22Rv1 (cell line): ENCODE results near the gene AMIGO2.

Experiments used
- ZFX ChIP-seq: fragments of 450-650 bp; IDR thresholded peaks from 2 replicates; pipeline ENCODE4 v1.6.1; 2017; ENCODE audit warnings: antibody characterized with exemption, borderline replicate concordance
- TF ChIP-seq, protein P1 (sequence below): fragments of 450-650 bp; IDR thresholded peaks from 2 replicates; pipeline ENCODE4 v1.5.1; 2017; ENCODE audit warnings: mild to moderate bottlenecking

DNA sequence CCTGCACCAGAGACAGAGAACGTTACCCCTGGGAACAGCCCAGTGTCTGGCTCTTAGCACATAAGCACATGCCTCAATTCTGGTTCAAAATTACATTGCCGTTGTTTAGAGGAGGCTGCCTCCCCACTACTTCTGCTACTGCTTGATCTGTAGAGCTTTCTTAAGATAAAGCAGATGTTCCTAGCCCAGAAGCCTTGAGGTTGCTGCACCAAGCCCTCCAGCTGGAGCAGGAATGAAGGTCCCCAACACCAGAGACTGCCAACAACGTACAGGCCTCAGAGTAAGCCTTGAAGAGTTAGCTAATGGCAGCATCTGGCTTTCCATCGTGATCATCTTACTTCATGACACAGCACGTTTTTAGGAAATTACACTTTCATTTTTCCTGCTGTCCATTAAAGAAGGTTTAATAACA, 34.7 kb upstream of the AMIGO2 start:
- TF ChIP-seq, protein P1, sequence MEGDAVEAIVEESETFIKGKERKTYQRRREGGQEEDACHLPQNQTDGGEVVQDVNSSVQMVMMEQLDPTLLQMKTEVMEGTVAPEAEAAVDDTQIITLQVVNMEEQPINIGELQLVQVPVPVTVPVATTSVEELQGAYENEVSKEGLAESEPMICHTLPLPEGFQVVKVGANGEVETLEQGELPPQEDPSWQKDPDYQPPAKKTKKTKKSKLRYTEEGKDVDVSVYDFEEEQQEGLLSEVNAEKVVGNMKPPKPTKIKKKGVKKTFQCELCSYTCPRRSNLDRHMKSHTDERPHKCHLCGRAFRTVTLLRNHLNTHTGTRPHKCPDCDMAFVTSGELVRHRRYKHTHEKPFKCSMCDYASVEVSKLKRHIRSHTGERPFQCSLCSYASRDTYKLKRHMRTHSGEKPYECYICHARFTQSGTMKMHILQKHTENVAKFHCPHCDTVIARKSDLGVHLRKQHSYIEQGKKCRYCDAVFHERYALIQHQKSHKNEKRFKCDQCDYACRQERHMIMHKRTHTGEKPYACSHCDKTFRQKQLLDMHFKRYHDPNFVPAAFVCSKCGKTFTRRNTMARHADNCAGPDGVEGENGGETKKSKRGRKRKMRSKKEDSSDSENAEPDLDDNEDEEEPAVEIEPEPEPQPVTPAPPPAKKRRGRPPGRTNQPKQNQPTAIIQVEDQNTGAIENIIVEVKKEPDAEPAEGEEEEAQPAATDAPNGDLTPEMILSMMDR: no peak
- no peak for TF ChIP-seq ZFX
